ENCODE measurements around the gene PTPN6. TPM values are rescaled to one million over a fixed set of nuclear protein-coding genes. Genes with fewer than 3 reads are reported as not detected.

Gene PTPN6
- total RNA-seq, 1 donor from 2014 or later = 26.2 TPM

DNA sequence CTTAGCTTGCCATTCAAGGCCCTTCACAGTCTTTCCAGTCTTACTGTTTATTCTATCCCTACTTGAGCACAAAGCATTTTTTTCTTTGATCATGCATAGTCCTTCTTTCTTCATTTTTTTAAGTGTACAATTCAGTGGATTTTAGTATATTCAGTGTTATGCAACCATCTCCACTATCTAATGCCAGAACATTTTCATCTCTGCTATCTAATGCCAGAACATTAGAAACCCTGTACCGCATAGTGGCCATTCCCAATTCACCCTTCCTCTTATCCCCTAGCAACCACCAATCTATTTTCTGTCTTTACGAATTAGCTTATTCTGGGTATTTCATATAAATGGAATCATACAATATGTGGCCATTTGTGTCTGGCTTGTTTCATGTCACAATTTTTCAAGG is 53.7 kb downstream of the PTPN6 start:
- TF ChIP-seq, protein P1, sequence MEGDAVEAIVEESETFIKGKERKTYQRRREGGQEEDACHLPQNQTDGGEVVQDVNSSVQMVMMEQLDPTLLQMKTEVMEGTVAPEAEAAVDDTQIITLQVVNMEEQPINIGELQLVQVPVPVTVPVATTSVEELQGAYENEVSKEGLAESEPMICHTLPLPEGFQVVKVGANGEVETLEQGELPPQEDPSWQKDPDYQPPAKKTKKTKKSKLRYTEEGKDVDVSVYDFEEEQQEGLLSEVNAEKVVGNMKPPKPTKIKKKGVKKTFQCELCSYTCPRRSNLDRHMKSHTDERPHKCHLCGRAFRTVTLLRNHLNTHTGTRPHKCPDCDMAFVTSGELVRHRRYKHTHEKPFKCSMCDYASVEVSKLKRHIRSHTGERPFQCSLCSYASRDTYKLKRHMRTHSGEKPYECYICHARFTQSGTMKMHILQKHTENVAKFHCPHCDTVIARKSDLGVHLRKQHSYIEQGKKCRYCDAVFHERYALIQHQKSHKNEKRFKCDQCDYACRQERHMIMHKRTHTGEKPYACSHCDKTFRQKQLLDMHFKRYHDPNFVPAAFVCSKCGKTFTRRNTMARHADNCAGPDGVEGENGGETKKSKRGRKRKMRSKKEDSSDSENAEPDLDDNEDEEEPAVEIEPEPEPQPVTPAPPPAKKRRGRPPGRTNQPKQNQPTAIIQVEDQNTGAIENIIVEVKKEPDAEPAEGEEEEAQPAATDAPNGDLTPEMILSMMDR (IDR thresholded peaks at IDR 0.05; ENCODE audit: unreplicated experiment) = no peak
- no peak for DNase-seq (ENCODE audit: low spot score in 2 of 2, unreplicated experiment in 2 of 2)
- H3K4me3 Mint-ChIP-seq = no peak overlapping the region
- no peaks in the 10 kb centered on the region for H3K4me1 Mint-ChIP-seq
- no peak overlapping the region for H3K27ac Mint-ChIP-seq
- H3K9me3 Mint-ChIP-seq = no peaks in the 10 kb centered on the region
- H3K36me3 Mint-ChIP-seq = peaks cover 10% of the 10 kb centered on the region
- H3K27me3 Mint-ChIP-seq (ENCODE audit: low read depth) = no peaks in the 10 kb centered on the region

DNA sequence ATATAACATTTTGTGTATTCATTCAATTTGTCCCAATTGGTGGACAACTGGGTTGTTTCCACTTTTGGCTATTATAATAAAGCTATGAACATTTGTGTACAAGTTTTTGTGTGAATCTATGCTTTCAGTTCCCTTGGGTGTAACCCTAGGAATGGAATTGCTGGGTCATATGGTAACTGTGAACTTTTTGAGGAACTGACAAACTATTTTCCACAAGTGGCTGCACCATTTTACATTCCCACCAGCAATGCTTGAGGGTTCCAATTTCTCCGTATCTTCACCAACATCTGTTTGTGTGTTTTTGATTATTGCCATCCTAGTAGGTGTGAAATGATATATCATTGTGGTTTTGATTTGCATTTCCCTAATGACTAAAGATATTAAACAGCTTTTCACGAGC is 54.2 kb downstream of the PTPN6 start:
- no peak for DNase-seq (ENCODE audit: low spot score in 2 of 2, unreplicated experiment in 2 of 2)
- Mint-ChIP-seq H3K4me1 (no peaks in the 10 kb centered on the region), H3K36me3 (peaks cover 10% of the 10 kb centered on the region), H3K27me3 (ENCODE audit: low read depth) (no peaks in the 10 kb centered on the region), H3K4me3 (no peak overlapping the region), H3K27ac (no peak overlapping the region), H3K9me3 (no peaks in the 10 kb centered on the region)
- TF ChIP-seq, protein P1 (IDR thresholded peaks at IDR 0.05; ENCODE audit: unreplicated experiment) = no peak

DNA sequence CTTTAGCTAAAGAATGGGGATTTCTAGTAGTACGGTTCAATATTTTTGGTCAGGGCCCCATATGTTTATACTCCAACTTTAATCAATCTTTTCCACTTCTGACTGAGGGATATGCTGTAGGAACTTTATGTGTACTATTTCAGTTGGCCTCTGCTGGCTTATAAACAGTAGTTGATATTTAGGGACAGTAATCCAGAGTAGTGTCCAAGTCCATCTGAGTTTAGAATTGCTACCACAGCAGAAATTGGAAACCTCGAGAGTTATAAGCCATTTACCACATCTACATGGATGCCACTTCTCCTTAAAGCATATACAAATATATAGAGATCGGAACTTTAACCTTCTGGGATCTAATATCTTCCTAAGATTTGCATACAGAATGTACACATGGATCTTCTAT is 55.5 kb downstream of the PTPN6 start:
- H3K9me3 Mint-ChIP-seq = no peaks in the 10 kb centered on the region
- H3K4me1 Mint-ChIP-seq = no peaks in the 10 kb centered on the region
- no peaks in the 10 kb centered on the region for H3K27me3 Mint-ChIP-seq (ENCODE audit: low read depth)
- no peak for DNase-seq (ENCODE audit: low spot score in 2 of 2, unreplicated experiment in 2 of 2)
- TF ChIP-seq, protein P1 (IDR thresholded peaks at IDR 0.05; ENCODE audit: unreplicated experiment) = no peak
- H3K4me3 Mint-ChIP-seq = no peak overlapping the region
- peaks cover 10% of the 10 kb centered on the region for H3K36me3 Mint-ChIP-seq
- no peak overlapping the region for H3K27ac Mint-ChIP-seq

DNA sequence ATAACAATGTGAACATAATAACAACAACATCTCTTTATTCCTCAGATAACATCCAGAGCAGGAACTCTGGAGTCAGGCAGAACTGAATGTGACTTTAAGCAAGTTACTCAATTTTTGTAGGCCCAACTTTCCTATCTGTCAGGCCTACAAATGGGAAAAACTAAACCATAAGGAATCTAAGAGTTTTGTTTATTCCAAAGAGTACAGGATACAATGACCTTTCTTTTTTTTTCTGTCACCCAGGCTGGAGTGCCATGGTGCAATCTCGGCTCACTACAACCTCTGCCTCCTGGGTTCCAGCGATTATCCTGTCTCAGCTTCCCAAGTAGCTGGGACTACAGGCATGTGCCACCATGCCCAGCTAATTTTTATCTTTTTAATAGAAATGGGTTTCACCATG is 57.7 kb downstream of the PTPN6 start:
- Mint-ChIP-seq H3K27ac (no peak overlapping the region), H3K27me3 (ENCODE audit: low read depth) (no peaks in the 10 kb centered on the region), H3K9me3 (no peaks in the 10 kb centered on the region), H3K4me1 (no peaks in the 10 kb centered on the region), H3K4me3 (no peak overlapping the region), H3K36me3 (peaks cover 10% of the 10 kb centered on the region)
- no peak for DNase-seq (ENCODE audit: low spot score in 2 of 2, unreplicated experiment in 2 of 2)
- TF ChIP-seq, protein P1 (IDR thresholded peaks at IDR 0.05; ENCODE audit: unreplicated experiment) = no peak

DNA sequence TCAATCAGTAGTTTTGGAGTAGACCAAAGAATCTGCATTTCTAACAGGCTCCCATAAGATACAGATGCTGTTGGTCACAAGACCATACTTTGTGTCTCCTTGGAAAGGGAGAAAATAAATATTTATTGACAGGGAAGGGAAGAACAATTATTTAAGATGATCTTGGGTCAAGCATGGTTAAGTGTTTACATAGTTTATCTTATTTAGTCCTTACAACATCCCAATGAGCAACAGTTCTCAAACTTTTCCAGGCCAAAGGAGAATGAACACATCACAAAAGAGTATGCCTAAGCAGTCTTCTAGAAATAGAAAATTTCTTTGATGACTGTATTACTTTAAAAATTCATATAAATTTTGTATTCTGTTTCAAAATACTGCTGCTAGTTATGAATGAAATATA is 58.4 kb downstream of the PTPN6 start:
- Mint-ChIP-seq H3K4me1 (no peaks in the 10 kb centered on the region), H3K27ac (no peak overlapping the region), H3K27me3 (ENCODE audit: low read depth) (no peaks in the 10 kb centered on the region), H3K4me3 (no peak overlapping the region), H3K36me3 (peaks cover 7% of the 10 kb centered on the region), H3K9me3 (no peaks in the 10 kb centered on the region)
- TF ChIP-seq, protein P1 (IDR thresholded peaks at IDR 0.05; ENCODE audit: unreplicated experiment) = no peak
- no peak for DNase-seq (ENCODE audit: low spot score in 2 of 2, unreplicated experiment in 2 of 2)

Small RNA genes within 50 kb of the gene (microRNA-seq; reads per million reads assigned to microRNA genes)
- gene MIR141 (1,179 reads per million, percentile 81 among the genes with 10 or more reads in this experiment), gene MIR200C (15,390 reads per million, percentile 97 among the genes with 10 or more reads in this experiment)

Other genes starting within 250 kb of the PTPN6 start
- gene COPS7A, start 227.3 kb upstream of the PTPN6 start, total RNA-seq = 34.1 to 37.6 TPM (median 34.8 TPM) in 3 replicates
- 195 to 203 TPM (median 202 TPM) in 3 replicates for gene MLF2, start 198.2 kb upstream of the PTPN6 start, total RNA-seq
- gene PTMS, start 185.0 kb upstream of the PTPN6 start, total RNA-seq = 320 to 338 TPM (median 323 TPM) in 3 replicates
- 2.7 to 3.8 TPM (median 3.5 TPM) in 3 replicates for gene LAG3, start 178.8 kb upstream of the PTPN6 start, total RNA-seq
- 2.9 to 3.9 TPM (median 3.8 TPM) in 3 replicates for gene CD4, start 161.8 kb upstream of the PTPN6 start, total RNA-seq
- 10.8 to 11.5 TPM (median 11.0 TPM) in 3 replicates for gene GPR162, start 129.5 kb upstream of the PTPN6 start, total RNA-seq
- gene P3H3, start 122.9 kb upstream of the PTPN6 start, total RNA-seq = 80.7 to 86.2 TPM (median 83.8 TPM) in 3 replicates
- gene GNB3, start 110.4 kb upstream of the PTPN6 start, total RNA-seq = 22.9 to 24.3 TPM (median 23.0 TPM) in 3 replicates
- 11.9 to 18.6 TPM (median 14.3 TPM) in 3 replicates for gene CDCA3, start 100.1 kb upstream of the PTPN6 start, total RNA-seq
- gene USP5, start 99.2 kb upstream of the PTPN6 start, total RNA-seq = 119 to 126 TPM (median 122 TPM) in 3 replicates
- gene TPI1, start 83.8 kb upstream of the PTPN6 start, total RNA-seq = 473 to 488 TPM (median 484 TPM) in 3 replicates
- gene SPSB2, start 78.1 kb upstream of the PTPN6 start, total RNA-seq = 2.4 to 4.1 TPM (median 2.9 TPM) in 3 replicates
- 11.6 to 14.4 TPM (median 13.4 TPM) in 3 replicates for gene LRRC23, start 46.5 kb upstream of the PTPN6 start, total RNA-seq
- gene ENO2, start 36.8 kb upstream of the PTPN6 start, total RNA-seq = 30.2 to 30.7 TPM (median 30.2 TPM) in 3 replicates
- 193 to 205 TPM (median 195 TPM) in 3 replicates for gene ATN1, start 23.4 kb upstream of the PTPN6 start, total RNA-seq
- not detected in 3 replicates for gene RNU7-1, start 7.5 kb upstream of the PTPN6 start, total RNA-seq
- gene C12orf57, start 7.3 kb upstream of the PTPN6 start, total RNA-seq = 203 to 215 TPM (median 204 TPM) in 3 replicates
- gene PHB2, start 19.3 kb downstream of the PTPN6 start, total RNA-seq = 221 to 229 TPM (median 224 TPM) in 3 replicates
- gene EMG1, start 19.6 kb downstream of the PTPN6 start, total RNA-seq = 31.6 to 37.7 TPM (median 33.5 TPM) in 3 replicates
- gene LPCAT3, start 67.1 kb downstream of the PTPN6 start, total RNA-seq = 44.6 to 45.9 TPM (median 45.1 TPM) in 3 replicates
- gene C1S, start 109.4 kb downstream of the PTPN6 start, total RNA-seq = 46.1 to 47.3 TPM (median 46.7 TPM) in 3 replicates
- gene C1R, start 141.1 kb downstream of the PTPN6 start, total RNA-seq = 41.5 to 45.9 TPM (median 45.1 TPM) in 3 replicates
- gene C1RL, start 157.9 kb downstream of the PTPN6 start, total RNA-seq = 50.6 to 59.2 TPM (median 58.5 TPM) in 3 replicates
- gene RBP5, start 177.5 kb downstream of the PTPN6 start, total RNA-seq = 2.1 to 2.5 TPM (median 2.3 TPM) in 3 replicates
- gene CLSTN3, start 179.0 kb downstream of the PTPN6 start, total RNA-seq = 79.1 to 81.3 TPM (median 81.1 TPM) in 3 replicates
- gene PEX5, start 238.3 kb downstream of the PTPN6 start, total RNA-seq = 47.5 to 50.4 TPM (median 49.4 TPM) in 3 replicates

Data from mesothelial cell of epicardium (in vitro differentiated cells).